Keratinocyte (primary cell): ENCODE measurements around the gene TH. TPM values are rescaled to one million over a fixed set of nuclear protein-coding genes. Genes with fewer than 3 reads are reported as not detected.

Source experiments
- DNase-seq: peaks from one replicate; pipeline ENCODE4 v3.0.0-alpha.2; 2011; ENCODE audit warnings: low read depth, missing footprints, low spot score
- FAIRE-seq: peaks from 2 replicates; lab custom pipeline; 2011; peaks lifted over from hg19 to GRCh38; lab: Jason Lieb, UNC
- H2AFZ ChIP-seq: 2 replicates; pipeline ENCODE4 v1.6.0; 2012; ENCODE audit warnings: low read length, control low read depth, inconsistent platforms; ENCODE audit not compliant: control insufficient read depth
- H3K27ac ChIP-seq: 2 replicates; pipeline ENCODE4 v1.5.1; 2011; ENCODE audit warnings: low read length; ENCODE audit not compliant: control insufficient read depth, insufficient read depth
- H3K27me3 ChIP-seq: 3 replicates; pipeline ENCODE4 v1.6.0; 2011; ENCODE audit warnings: low read length; ENCODE audit not compliant: control insufficient read depth, insufficient read depth; ENCODE audit errors: extremely low read depth
- H3K36me3 ChIP-seq, 2 experiments: 2 replicates in 1 of 2; 3 replicates in 1 of 2; pipeline ENCODE4 v1.5.1; 2011; ENCODE audit warnings: low read length in 2 of 2, mild to moderate bottlenecking in 1 of 2; ENCODE audit not compliant: control insufficient read depth in 2 of 2, insufficient read depth in 2 of 2; ENCODE audit errors: extremely low read depth in 1 of 2
- H3K4me1 ChIP-seq: 3 replicates; pipeline ENCODE4 v1.5.1; 2011; ENCODE audit warnings: low read length; ENCODE audit not compliant: control insufficient read depth, insufficient read depth; ENCODE audit errors: extremely low read depth
- H3K4me2 ChIP-seq: 3 replicates; pipeline ENCODE4 v1.6.0; 2011; ENCODE audit warnings: low read depth, low read length; ENCODE audit not compliant: control insufficient read depth, insufficient read depth; ENCODE audit errors: extremely low read depth
- H3K4me3 ChIP-seq, 3 experiments: fragments of 200-600 bp in 1 of 3; sonication (generic) in 1 of 3; 2 replicates in 2 of 3; 3 replicates in 1 of 3; pipeline ENCODE4 v1.5.1; 2011 to 2016; ENCODE audit warnings: low read length in 3 of 3, mild to moderate bottlenecking in 3 of 3, control low read depth in 2 of 3, inconsistent platforms in 1 of 3, low read depth in 1 of 3, mixed read lengths in 1 of 3, mixed run types in 1 of 3, moderate library complexity in 1 of 3; ENCODE audit not compliant: control insufficient read depth in 2 of 3, insufficient read depth in 2 of 3; ENCODE audit errors: extremely low read depth in 1 of 3
- H3K79me2 ChIP-seq: 2 replicates; pipeline ENCODE4 v1.6.0; 2012; ENCODE audit warnings: low read length; ENCODE audit not compliant: control insufficient read depth, insufficient read depth
- H3K9ac ChIP-seq: 3 replicates; pipeline ENCODE4 v1.6.0; 2011; ENCODE audit warnings: low read length; ENCODE audit not compliant: control insufficient read depth, insufficient read depth; ENCODE audit errors: extremely low read depth
- H3K9me1 ChIP-seq: 3 replicates; pipeline ENCODE4 v1.6.0; 2011; ENCODE audit warnings: low read length; ENCODE audit not compliant: control insufficient read depth, insufficient read depth; ENCODE audit errors: extremely low read depth
- H3K9me3 ChIP-seq: 2 replicates; pipeline ENCODE4 v1.5.1; 2012; ENCODE audit warnings: low read depth, low read length; ENCODE audit not compliant: control insufficient read depth
- H4K20me1 ChIP-seq: 3 replicates; pipeline ENCODE4 v1.6.0; 2011; ENCODE audit warnings: low read length; ENCODE audit not compliant: control insufficient read depth, insufficient read depth; ENCODE audit errors: extremely low read depth
- EZH2 ChIP-seq: IDR thresholded peaks from one replicate; pipeline ENCODE4 v1.6.1; 2012; ENCODE audit warnings: inconsistent platforms, mild to moderate bottlenecking, low read length, moderate library complexity
- dilution Hi-C: fragments of 300-500 bp; cut with MboI; formaldehyde crosslinking; loops from one replicate; pipeline ENCODE4 v1.7.0; 2020; ENCODE audit warnings: low sequenced_read_pairs; ENCODE audit not compliant: extremely low pct_ligation_motif_present
- polyA plus RNA-seq, 5 experiments: library from polyadenylated mRNA; depleted of rRNA in 3 of 5; stranded (reverse) in 3 of 5; stranded (forward) in 1 of 5; unstranded in 1 of 5; fragments of >200 nt; gene quantifications; 1 replicate in 1 of 5; 2 replicates in 3 of 5; 3 replicates in 1 of 5; pipeline versions ENCODE4 v1.2.1 to v1.2.3, GENCODE V29; 2011 to 2012; ENCODE audit warnings: missing spikeins in 2 of 5, low read depth in 1 of 5, low replicate concordance in 1 of 5
- TF ChIP-seq, protein P1 (sequence below), 3 experiments: IDR thresholded peaks in 1 of 3; conservative IDR thresholded peaks in 1 of 3; optimal IDR thresholded peaks in 1 of 3; 2 replicates in 2 of 3; 3 replicates in 1 of 3; pipeline versions ENCODE3 to v1.5.1; 2011; ENCODE audit warnings: low read length in 3 of 3, mild to moderate bottlenecking in 3 of 3, moderate library complexity in 2 of 3, control low read depth in 1 of 3, inconsistent platforms in 1 of 3; ENCODE audit not compliant: insufficient read depth in 2 of 3; ENCODE audit errors: extremely low read depth in 1 of 3

TH gene
- polyA plus RNA-seq, 1 donor (not counting 4 experiments of a cell fraction or from before 2014, with no cell fraction given) = 0.50 TPM

DNA sequence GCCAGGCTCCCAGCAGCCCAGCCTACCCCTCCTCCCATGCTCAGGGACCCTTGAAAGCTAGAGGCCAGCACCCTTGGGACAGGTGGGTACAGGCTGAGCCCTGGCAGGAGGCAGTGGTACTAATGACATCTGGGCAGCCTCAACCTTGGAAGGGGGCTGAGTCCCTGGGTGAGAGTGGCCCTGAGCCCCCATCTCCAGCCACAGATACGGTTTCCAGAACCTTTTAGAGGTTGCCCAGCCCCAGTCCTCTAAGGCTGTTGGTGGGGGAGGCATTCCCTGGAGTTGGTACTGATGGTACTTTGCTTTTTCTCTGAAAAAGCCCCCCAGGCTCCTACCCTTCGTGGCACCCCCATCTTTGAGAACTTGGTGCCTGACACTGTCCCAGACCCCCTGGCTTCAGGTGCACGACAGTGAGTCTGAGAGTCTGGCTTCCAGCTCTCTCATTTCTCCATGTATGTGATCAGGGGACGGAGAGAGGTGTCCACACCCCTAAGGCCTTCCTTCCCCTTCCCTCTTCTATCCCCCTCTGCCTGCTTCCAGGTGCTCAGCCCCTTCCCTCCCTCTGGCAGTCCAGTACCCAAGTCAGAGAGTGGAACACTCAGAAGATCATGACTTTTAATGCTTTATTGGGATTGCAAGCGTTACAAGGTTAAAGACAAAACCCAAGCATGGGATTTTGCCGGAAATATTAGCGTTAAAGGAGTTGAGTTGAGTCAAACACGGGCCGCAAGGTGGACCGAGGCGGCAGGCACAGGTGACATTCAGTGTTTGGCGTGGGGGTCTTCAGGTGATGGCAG is 42.9 kb downstream of the TH start:
- Histone ChIP-seq H3K4me3 (no peak overlapping the region), H3K27me3 (peaks cover 34% of the 10 kb centered on the region), H3K4me2 (no peak overlapping the region), H3K9me3 (no peaks in the 10 kb centered on the region), H3K4me1 (no peaks in the 10 kb centered on the region), H3K9me1 (no peaks in the 10 kb centered on the region), H2AFZ (no peak overlapping the region), H3K9ac (no peak overlapping the region), H4K20me1 (no peaks in the 10 kb centered on the region), H3K27ac (no peak overlapping the region), H3K79me2 (no peaks in the 10 kb centered on the region), H3K36me3 (no peaks in the 10 kb centered on the region)
- DNase-seq (no peak), FAIRE-seq (no peak)
- dilution Hi-C loops = no loop called here
- no peak for TF ChIP-seq EZH2
- TF ChIP-seq, protein P1, sequence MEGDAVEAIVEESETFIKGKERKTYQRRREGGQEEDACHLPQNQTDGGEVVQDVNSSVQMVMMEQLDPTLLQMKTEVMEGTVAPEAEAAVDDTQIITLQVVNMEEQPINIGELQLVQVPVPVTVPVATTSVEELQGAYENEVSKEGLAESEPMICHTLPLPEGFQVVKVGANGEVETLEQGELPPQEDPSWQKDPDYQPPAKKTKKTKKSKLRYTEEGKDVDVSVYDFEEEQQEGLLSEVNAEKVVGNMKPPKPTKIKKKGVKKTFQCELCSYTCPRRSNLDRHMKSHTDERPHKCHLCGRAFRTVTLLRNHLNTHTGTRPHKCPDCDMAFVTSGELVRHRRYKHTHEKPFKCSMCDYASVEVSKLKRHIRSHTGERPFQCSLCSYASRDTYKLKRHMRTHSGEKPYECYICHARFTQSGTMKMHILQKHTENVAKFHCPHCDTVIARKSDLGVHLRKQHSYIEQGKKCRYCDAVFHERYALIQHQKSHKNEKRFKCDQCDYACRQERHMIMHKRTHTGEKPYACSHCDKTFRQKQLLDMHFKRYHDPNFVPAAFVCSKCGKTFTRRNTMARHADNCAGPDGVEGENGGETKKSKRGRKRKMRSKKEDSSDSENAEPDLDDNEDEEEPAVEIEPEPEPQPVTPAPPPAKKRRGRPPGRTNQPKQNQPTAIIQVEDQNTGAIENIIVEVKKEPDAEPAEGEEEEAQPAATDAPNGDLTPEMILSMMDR (optimal IDR thresholded peaks at IDR 0.05 in 1 of 3, IDR thresholded peaks at IDR 0.05 in 1 of 3, conservative IDR thresholded peaks at IDR 0.05 in 1 of 3; ENCODE audit: extremely low read depth in 1 of 3, insufficient read depth in 2 of 3, low read length in 3 of 3) = no peak

DNA sequence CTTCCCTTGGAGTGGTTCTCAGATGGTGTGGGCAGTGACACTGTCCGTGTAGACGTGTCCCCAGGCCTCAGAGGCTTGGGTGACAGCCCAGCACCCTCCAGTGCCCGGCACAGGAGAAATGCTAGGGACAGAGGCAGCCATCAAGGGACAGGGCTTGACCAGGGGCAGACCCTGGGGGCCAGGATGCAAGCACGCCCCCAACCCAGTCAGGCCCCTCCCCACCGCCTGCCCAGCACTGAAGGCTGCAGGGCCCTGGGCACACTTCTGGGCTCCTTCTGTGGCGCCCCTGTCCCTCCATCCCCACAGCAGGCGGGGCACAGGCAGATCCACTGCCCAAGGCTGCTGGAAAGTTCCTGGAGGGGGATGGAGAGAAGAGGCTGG is 43.5 kb downstream of the TH start:
- dilution Hi-C loops = no loop called here
- Histone ChIP-seq H3K27ac (no peak overlapping the region), H3K9ac (no peak overlapping the region), H3K36me3 (no peaks in the 10 kb centered on the region), H3K9me1 (no peaks in the 10 kb centered on the region), H3K27me3 (peaks cover 28% of the 10 kb centered on the region), H3K4me1 (no peaks in the 10 kb centered on the region), H4K20me1 (no peaks in the 10 kb centered on the region), H2AFZ (no peak overlapping the region), H3K9me3 (no peaks in the 10 kb centered on the region), H3K4me3 (no peak overlapping the region), H3K79me2 (no peaks in the 10 kb centered on the region), H3K4me2 (no peak overlapping the region)
- DNase-seq (no peak), FAIRE-seq (no peak)
- TF ChIP-seq, protein P1 (optimal IDR thresholded peaks at IDR 0.05 in 1 of 3, IDR thresholded peaks at IDR 0.05 in 1 of 3, conservative IDR thresholded peaks at IDR 0.05 in 1 of 3; ENCODE audit: extremely low read depth in 1 of 3, insufficient read depth in 2 of 3, low read length in 3 of 3) = no peak
- TF ChIP-seq EZH2 = no peak
